Stimulated activated effector memory CD8-positive, alpha-beta T cell treated with anti-CD3 and anti-CD28 coated beads, Interleukin-12 subunit alpha, Interleukin-12 subunit beta, amount 100 ng/mL, for 72 hours (primary cell): Measurements from ENCODE around the gene TMEM132C.
A peak's percentile ranks its signal among the peaks of the same experiment; 100 is the strongest.

ENCODE experiments used
- ATAC-seq: fragments of 150-1000 bp; cut with Tn5 transposase; 2 replicates; pipeline ENCODE4 v1.10.0; 2021
- DNase-seq, 2 donors: peaks; one replicate each; pipeline ENCODE4 v3.0.0; 2021 to 2022; ENCODE audit warnings: low spot score in 2 of 2
- H3K27ac Mint-ChIP-seq: one replicate; pipeline ENCODE4 v1.8.0; 2022; ENCODE audit warnings: mild to moderate bottlenecking, mixed read lengths
- H3K36me3 Mint-ChIP-seq: one replicate; pipeline ENCODE4 v1.8.0; 2022; ENCODE audit warnings: mild to moderate bottlenecking, mixed read lengths
- H3K4me1 Mint-ChIP-seq: one replicate; pipeline ENCODE4 v1.8.0; 2022; ENCODE audit warnings: mixed read lengths
- H3K4me3 Mint-ChIP-seq: one replicate; pipeline ENCODE4 v1.8.0; 2022; ENCODE audit warnings: mild to moderate bottlenecking, mixed read lengths
- H3K9me3 Mint-ChIP-seq: one replicate; pipeline ENCODE4 v1.8.0; 2022; ENCODE audit warnings: mixed read lengths

The TMEM132C gene

DNA sequence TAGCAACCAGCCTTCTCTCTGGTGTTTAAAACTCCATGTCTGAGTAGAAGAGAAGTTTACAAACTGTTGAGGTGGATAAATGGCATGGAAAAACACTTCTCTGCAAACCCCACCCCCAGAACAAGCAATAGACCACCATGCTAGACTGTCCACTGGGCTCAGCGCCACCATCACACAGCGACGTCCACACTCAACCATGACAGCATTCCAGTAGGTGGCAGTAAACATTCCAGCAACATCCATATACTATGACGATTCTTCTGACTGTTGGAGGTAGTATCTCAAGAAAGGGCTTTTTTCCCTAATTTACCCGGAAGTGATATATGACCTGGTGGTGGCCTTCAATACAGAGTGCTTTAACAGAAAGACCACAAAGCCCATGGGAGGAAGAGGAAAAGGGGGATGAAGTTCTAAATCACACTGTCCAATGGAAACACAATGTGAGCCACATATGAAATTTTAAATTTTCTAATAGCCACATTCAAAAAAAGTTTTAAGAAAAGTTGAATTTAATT lies 404.6 kb downstream of the TMEM132C start:
- H3K27ac Mint-ChIP-seq: no peak overlapping the region
- no peak overlapping the region for H3K4me3 Mint-ChIP-seq
- H3K36me3 Mint-ChIP-seq: no peaks in the 10 kb centered on the region
- no peak for DNase-seq
- H3K4me1 Mint-ChIP-seq: peaks cover 14% of the 10 kb centered on the region
- ATAC-seq: no peak
- no peaks in the 10 kb centered on the region for H3K9me3 Mint-ChIP-seq

DNA sequence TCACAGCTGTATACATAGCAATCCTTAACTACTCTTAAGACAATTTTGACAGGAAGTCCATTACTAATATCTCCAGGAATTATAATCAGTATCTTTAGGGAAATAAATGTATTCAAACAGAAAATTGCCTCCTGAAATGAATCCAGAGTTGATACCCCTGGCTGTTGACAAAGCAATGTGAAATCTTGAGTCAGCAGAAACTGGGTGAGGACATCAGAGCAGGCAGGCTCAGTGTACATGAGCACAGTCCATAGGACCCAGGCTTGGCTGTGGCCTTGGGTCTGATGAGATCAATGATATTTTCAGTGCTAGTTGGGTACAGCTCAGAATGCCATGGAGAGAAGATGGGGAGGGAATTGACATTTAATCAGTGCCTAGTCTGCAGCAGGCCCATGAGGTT lies 405.5 kb downstream of the TMEM132C start:
- ATAC-seq (no peak), DNase-seq (no peak)
- Mint-ChIP-seq H3K36me3 (no peaks in the 10 kb centered on the region), H3K4me1 (peaks cover 14% of the 10 kb centered on the region), H3K9me3 (no peaks in the 10 kb centered on the region), H3K27ac (no peak overlapping the region), H3K4me3 (no peak overlapping the region)

DNA sequence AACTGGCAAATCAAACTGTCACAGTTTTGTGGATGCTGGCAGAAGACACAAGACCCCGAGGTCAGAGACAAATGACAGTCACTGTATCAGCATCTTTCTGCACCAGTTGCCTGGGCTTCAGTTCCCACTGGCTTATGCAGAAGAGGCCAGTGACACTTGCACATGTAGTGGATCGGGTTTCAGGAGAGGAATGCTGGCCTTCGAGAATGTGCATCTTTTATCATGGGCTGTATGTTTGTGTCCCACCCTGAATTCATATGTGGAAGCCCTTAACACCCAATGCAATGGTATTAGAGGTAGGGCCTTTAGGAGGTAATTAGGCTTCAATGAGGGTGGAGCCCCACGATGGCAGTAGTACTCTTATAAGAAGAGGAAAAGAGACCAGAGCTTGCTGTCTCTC lies 405.9 kb downstream of the TMEM132C start:
- DNase-seq (no peak), ATAC-seq (no peak)
- Mint-ChIP-seq H3K36me3 (no peaks in the 10 kb centered on the region), H3K9me3 (no peaks in the 10 kb centered on the region), H3K27ac (no peak overlapping the region), H3K4me1 (peaks cover 14% of the 10 kb centered on the region), H3K4me3 (no peak overlapping the region)

DNA sequence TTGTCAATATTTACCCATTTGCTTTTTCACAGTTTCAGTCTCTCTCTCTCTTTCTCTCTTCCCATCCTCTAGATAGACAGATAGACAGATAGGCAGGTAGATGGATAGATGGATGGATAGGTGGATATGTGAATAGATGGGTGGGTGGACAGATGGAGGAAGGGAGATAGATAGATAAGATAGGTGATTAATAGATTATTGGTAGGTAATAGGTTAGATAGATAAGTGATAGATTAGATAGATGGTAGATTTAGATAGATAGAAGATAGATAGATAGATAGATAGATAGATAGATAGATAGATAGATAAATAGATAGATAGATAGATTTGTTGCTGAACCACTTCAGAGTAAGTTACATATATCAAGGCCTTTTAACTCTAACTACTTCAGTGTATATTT lies 408.6 kb downstream of the TMEM132C start:
- DNase-seq: no peak
- no peak for ATAC-seq
- no peaks in the 10 kb centered on the region for H3K36me3 Mint-ChIP-seq
- H3K27ac Mint-ChIP-seq: no peak overlapping the region
- H3K9me3 Mint-ChIP-seq: no peaks in the 10 kb centered on the region
- H3K4me3 Mint-ChIP-seq: no peak overlapping the region
- peaks cover 14% of the 10 kb centered on the region for H3K4me1 Mint-ChIP-seq

DNA sequence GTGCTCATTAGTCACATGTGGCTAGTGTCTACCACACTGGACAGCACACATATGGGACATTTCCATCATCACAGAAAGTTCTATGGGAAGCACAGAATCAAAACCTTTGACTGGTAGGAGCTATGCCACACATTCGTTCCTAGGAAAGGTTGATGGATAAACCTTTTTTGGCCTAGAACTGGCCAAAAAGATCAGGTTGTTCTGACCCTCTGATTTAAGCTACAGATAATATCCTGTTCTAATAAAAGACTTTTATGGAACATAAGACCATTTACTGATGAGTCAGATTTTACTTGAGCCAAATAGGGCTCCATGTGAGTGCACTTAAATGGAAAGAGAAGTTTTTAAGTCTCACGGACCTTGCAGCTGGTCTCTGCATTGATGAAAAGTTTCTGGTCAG lies 413.6 kb downstream of the TMEM132C start:
- H3K9me3 Mint-ChIP-seq: no peaks in the 10 kb centered on the region
- H3K4me3 Mint-ChIP-seq: no peak overlapping the region
- H3K4me1 Mint-ChIP-seq: no peaks in the 10 kb centered on the region
- DNase-seq (no peak), ATAC-seq (no peak)
- H3K27ac Mint-ChIP-seq: no peak overlapping the region
- H3K36me3 Mint-ChIP-seq: no peaks in the 10 kb centered on the region

DNA sequence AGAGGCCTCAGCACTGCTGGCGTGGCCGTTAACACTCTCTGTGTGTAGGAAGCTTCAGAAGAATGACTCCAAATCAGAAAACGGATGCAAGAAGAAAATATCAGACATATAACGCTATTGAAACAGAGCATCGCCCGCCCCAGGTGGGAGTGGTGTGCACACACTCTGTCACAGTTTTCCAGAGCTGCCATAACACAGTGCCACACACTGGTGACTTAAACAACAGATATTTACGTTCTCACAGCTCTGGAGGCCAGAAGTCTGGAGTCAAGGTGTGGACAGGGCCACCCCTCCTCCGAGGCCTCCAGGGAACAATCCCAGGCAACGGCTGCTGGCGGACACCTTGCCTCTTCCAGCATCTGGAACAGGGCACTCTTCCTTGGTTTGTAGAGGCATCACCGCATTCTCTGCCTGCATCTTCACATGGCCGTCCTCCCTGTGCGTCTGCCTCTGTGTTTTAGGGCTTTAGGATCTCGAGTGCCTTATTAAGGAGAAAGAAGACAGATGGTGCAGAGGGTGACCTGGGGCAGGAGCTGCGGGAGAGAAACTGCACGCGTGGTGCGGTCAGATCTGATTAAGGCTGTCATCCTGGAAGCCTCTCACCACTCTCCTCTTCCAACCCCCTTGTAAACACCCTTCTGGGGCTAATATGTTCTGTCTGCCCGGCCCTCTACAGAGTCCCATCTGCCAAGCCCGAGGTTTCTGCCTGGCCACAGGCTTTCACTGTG lies 415.7 kb downstream of the TMEM132C start:
- Mint-ChIP-seq H3K27ac (no peak overlapping the region), H3K4me1 (no peaks in the 10 kb centered on the region), H3K36me3 (no peaks in the 10 kb centered on the region), H3K9me3 (no peaks in the 10 kb centered on the region), H3K4me3 (no peak overlapping the region)
- DNase-seq: no peak
- ATAC-seq: no peak

DNA sequence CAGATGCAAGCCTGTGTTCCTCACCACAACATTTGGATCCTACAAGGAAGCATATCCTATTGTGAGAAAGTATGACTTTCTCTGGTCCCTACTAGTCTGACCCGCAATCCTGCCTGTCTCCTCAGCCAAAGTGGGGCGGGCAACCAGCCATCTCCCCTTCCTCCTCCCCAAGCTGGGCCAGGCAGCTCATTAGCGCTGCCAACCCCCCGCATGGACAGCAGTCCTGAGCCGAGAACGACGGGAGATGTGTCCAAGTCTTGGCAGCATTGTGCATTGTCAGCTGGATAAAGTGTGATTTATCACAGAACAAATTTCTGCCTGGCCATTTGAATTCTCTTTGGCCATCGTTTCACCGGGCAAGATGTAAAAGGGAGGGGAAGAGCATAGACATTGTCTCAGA lies 417.4 kb downstream of the TMEM132C start:
- ATAC-seq (no peak), DNase-seq (no peak)
- no peak overlapping the region for H3K27ac Mint-ChIP-seq
- H3K4me3 Mint-ChIP-seq: no peak overlapping the region
- no peaks in the 10 kb centered on the region for H3K4me1 Mint-ChIP-seq
- no peaks in the 10 kb centered on the region for H3K9me3 Mint-ChIP-seq
- H3K36me3 Mint-ChIP-seq: no peaks in the 10 kb centered on the region

DNA sequence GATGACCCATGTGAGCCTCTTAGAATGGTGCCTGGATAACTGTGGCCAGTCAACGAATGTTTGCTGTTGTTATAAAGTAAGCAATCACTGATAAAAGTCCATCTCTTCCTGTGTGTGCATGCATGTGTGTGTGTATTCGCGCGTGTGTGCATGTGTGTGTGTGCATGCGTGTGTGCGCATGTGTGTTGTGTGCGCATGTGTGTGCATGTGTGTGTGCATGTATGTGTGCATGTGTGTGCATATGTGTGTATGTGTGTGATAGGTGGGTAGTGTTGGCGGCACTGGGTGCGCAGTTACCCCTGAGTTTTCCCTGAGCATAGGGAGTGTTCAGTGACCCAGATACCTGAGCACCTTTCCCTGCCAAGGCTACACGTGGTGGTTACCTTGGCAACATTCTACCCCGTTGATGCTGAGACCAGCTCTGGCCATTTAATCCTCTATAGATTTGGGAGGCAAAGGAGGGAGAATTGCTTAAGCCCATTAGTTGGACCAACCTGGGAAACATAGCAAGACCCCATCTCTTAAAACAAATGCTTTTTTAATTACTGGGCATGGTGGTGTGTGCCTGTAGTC lies 419.0 kb downstream of the TMEM132C start:
- no peak overlapping the region for H3K27ac Mint-ChIP-seq
- no peak overlapping the region for H3K4me3 Mint-ChIP-seq
- H3K36me3 Mint-ChIP-seq: no peaks in the 10 kb centered on the region

DNA sequence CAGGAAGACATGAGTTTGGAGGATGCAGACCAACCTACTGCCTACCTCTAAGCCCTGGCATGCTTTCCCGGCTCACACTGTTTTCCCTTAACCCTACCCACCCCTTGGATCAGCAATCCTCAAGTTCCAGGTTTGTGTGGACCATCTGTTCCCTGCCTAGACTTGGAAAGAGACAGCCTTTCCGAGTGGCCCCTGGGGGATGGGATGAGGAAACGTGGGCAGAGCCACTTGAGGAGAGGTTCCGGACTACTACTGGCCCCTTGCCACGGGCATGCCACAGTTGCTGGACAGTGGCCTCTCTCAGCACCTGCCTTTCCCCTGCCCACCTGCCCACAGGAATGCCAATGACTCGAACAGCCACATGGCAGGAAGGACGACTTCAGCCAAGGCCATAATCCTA lies 420.9 kb downstream of the TMEM132C start:
- Mint-ChIP-seq H3K4me1 (no peaks in the 10 kb centered on the region), H3K9me3 (no peaks in the 10 kb centered on the region), H3K27ac (no peak overlapping the region), H3K36me3 (no peaks in the 10 kb centered on the region), H3K4me3 (no peak overlapping the region)
- DNase-seq (no peak), ATAC-seq (no peak)

More for the DNA sequence above, 419.0 kb downstream of the TMEM132C start:
- ATAC-seq (no peak), DNase-seq (no peak)
- Mint-ChIP-seq H3K4me1 (no peaks in the 10 kb centered on the region), H3K9me3 (no peaks in the 10 kb centered on the region)

DNA sequence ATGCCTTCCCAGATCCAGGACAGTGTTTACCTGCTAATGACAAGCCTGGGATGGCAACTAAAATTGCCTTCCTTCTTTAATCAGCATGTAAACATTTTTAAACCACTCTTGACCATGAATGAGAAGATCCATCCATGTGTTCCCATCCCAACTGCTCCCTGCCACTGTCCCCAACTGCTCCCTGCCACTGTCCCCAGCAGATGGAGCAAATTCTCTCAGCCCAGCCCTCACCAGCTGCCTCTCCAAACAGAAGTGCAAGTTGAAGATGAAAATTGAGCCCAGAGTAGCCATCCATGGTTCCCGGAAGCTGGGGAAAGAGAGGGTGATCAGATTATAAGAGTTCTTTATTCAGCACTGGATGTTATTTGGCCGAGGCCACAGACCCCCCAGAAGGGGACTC lies 423.7 kb downstream of the TMEM132C start:
- no peaks in the 10 kb centered on the region for H3K36me3 Mint-ChIP-seq
- ATAC-seq: no peak
- H3K4me3 Mint-ChIP-seq: no peak overlapping the region
- no peaks in the 10 kb centered on the region for H3K4me1 Mint-ChIP-seq
- no peak overlapping the region for H3K27ac Mint-ChIP-seq
- no peaks in the 10 kb centered on the region for H3K9me3 Mint-ChIP-seq
- DNase-seq: no peak

DNA sequence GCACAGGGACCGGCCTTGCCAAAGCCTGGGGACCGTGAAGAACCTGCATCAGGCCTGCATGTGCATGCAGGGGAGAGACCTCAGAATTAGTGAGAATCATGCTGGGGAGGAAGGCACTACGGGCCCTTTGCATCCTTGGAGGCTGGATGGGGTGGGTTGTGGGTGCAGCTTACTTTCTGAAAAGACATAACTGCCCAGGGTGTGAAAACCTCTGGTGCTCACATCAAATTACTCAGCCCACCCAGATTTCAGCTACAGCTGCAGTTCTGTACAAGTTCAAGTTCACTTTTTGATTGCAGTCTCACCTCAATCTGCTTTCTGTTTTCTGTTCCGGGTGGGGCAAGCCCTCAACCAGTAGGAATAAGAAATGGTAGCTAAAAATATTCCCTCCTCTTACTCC lies 426.1 kb downstream of the TMEM132C start:
- ATAC-seq (peak; percentile 96), DNase-seq (peak in 1 of 2 donors; percentile 50)
- Mint-ChIP-seq H3K9me3 (peaks cover 3% of the 10 kb centered on the region), H3K4me1 (no peaks in the 10 kb centered on the region), H3K4me3 (no peak overlapping the region), H3K27ac (peak overlapping the region; percentile 26), H3K36me3 (no peaks in the 10 kb centered on the region)

DNA sequence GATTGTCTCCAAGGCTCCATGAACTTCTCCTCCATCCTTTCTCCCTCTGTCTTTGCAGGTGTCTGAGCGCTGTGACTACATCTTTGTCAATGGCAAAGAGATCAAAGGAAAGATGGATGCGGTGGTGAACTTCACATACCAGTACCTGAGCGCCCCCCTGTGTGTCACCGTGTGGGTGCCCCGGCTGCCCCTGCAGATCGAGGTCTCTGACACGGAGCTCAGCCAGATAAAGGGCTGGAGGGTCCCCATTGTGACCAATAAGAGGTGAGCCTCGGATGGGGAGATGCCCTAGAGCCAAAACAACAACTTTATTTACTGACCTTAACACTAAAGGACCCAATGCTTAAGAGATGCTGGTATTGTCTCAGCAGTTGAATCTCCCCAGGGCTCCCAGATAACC lies 426.8 kb downstream of the TMEM132C start:
- DNase-seq: no peak
- Mint-ChIP-seq H3K9me3 (peaks cover 3% of the 10 kb centered on the region), H3K27ac (peak overlapping the region; percentile 26), H3K4me1 (no peaks in the 10 kb centered on the region), H3K36me3 (no peaks in the 10 kb centered on the region), H3K4me3 (no peak overlapping the region)
- ATAC-seq: no peak

DNA sequence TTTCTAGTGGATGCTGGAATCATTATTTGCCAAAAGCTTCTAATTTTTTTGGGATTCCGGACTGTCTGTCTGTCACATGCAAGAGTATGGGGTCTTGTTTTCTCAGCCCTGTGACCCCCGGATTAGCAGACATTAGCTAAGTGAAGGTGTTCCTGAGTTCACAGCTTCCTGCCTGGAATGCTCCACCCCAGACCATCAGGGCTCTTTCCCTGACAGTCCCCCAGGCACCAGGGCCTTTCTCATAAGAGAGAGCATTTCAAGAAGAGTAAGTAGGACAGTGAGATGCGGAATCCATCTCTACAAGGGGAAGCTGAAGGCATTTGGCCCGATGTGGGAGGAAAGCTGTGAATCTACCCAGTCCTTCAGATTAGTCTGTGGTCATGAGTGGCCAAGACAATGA lies 427.5 kb downstream of the TMEM132C start:
- no peaks in the 10 kb centered on the region for H3K4me1 Mint-ChIP-seq
- no peak overlapping the region for H3K27ac Mint-ChIP-seq
- peaks cover 3% of the 10 kb centered on the region for H3K9me3 Mint-ChIP-seq
- DNase-seq: no peak
- no peak overlapping the region for H3K4me3 Mint-ChIP-seq
- ATAC-seq: no peak
- H3K36me3 Mint-ChIP-seq: no peaks in the 10 kb centered on the region

DNA sequence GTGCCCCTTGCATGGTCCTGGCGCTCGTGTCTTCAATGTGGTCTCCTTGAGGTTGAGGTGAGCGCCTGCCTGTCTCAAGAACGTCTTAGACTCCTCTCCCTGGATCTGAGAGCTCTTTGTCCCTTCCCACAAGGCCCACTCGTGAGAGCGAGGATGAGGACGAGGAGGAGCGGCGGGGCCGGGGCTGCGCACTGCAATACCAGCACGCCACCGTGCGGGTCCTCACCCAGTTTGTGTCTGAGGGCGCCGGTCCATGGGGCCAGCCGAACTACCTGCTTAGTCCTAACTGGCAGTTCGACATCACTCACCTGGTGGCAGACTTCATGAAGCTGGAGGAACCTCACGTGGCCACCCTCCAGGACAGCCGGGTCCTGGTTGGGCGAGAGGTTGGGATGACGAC lies 428.7 kb downstream of the TMEM132C start:
- Mint-ChIP-seq H3K9me3 (peaks cover 3% of the 10 kb centered on the region), H3K27ac (no peak overlapping the region), H3K4me1 (peaks cover 5% of the 10 kb centered on the region), H3K36me3 (no peaks in the 10 kb centered on the region), H3K4me3 (no peak overlapping the region)
- ATAC-seq: no peak
- DNase-seq: no peak

DNA sequence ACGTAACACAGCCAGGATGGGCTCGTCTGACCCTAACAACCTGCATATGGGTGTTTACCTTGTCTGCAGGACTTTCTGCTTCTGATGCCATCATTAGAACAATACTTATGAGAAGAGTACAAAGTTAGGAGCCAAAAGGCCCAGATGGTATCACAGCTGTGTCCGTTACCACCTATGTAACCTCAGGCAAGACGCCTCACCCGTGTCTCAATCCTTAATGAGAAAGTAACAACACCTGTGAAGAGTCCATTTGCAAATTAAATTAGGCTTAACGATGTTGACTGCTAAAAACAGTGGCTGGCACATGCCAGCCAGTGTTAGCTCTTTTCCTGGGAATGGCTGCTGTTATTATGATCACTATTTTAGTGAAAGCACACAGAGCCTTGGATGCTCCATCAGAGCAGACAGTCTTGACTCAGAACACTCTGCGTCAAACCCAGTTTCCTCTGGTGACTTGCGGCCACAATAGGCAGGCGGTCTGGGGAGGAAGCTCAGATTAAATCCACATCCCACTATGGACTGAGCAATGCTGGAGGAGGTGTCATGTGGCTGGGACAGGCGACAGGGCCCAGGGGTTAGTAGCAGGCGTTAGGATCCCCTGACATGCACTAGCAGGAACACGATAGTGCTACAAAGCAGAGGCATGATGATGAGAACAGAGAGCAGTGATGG lies 431.5 kb downstream of the TMEM132C start:
- no peak overlapping the region for H3K4me3 Mint-ChIP-seq
- ATAC-seq (peak; percentile 41), DNase-seq (no peak)
- peaks cover 21% of the 10 kb centered on the region for H3K4me1 Mint-ChIP-seq
- peaks cover 3% of the 10 kb centered on the region for H3K9me3 Mint-ChIP-seq
- H3K27ac Mint-ChIP-seq: no peak overlapping the region
- H3K36me3 Mint-ChIP-seq: no peaks in the 10 kb centered on the region

DNA sequence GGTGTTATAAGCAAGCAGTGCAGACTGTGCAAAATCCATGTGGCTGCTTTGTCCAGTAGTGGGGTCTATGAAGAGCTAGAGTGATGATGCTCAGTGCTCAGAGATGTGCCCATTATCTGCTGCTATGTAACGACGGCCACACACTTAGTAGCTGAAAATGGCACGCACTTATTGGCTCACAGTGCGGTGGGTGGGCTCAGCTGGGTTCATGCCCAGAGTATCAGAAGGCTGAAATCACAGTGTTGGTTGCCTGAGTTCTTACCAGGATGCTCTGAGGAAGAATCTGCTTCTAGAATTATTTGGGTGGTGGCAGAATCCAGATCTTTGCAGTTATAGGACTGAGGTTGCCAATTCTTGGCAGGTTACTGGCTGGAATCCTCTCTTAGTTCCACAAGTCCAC lies 432.1 kb downstream of the TMEM132C start:
- Mint-ChIP-seq H3K4me1 (peaks cover 21% of the 10 kb centered on the region), H3K4me3 (no peak overlapping the region), H3K27ac (no peak overlapping the region), H3K36me3 (no peaks in the 10 kb centered on the region), H3K9me3 (peaks cover 3% of the 10 kb centered on the region)
- no peak for DNase-seq
- no peak for ATAC-seq
